Measurements from ENCODE around the gene RASA3.

The RASA3 gene

DNA sequence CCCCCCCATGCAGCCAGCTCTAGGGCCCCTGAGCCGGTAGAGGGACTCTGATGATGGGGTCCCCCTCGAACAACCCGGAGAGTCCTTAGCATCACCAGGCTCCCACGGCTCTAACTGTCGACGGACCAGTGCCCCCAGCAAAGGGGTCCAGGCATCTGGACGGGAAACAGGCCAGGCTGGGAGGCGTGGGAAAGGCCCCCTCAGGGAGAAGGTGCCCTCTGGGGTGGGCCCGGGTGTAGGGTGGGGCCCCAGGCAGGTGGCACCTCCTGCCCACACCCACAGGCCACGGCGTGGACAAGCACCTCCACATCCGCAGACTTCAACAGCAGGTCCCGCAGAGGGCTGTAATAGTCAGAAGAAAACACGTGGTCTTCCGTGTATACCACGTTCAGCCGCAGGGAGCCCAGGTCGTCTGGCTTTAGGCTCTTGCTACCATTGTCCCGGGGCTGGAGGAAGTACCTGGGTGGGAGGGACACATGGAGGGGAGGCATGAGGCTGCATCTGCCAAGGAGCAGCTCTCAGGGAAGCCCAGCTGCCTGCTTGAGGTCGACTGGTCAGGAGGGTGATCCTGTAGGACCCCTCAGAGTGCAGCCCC, 113.9 kb downstream of the RASA3 start:
- Histone ChIP-seq H3K9me3 (ENCODE audit: control insufficient read depth, low read length) (no peaks in the 10 kb centered on the region), H3K36me3 (ENCODE audit: control insufficient read depth, insufficient read depth, low read length) (no peaks in the 10 kb centered on the region), H3K9ac (ENCODE audit: low read length) (no peak overlapping the region), H3K4me3 (ENCODE audit: low read length) (no peak overlapping the region), H3K4me1 (ENCODE audit: control insufficient read depth, insufficient read depth, low read length) (peaks cover 19% of the 10 kb centered on the region), H3K27me3 (ENCODE audit: control insufficient read depth, insufficient read depth, low read length) (peaks cover 11% of the 10 kb centered on the region)

DNA sequence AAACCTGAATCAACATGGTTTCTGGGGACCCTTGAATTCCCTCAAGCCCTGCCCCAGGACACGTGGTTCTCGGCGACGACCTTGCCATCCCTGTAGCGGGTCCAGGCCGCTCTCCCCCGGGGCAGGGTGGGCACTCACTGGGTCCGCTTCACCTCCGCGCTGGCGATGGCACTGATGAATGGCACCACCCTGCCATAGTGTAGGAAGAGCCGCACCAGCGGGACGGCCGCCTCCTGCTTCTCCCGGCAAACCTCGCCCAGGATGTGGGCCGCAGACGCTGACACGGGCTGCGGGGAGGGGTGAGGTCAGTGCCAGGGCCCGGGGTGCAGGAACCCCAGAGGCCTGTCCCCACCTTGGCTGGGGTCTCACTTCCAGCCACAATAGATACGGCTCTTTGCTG, 114.5 kb downstream of the RASA3 start:
- Histone ChIP-seq H3K4me3 (ENCODE audit: low read length) (no peak overlapping the region), H3K27me3 (ENCODE audit: control insufficient read depth, insufficient read depth, low read length) (peaks cover 11% of the 10 kb centered on the region), H3K4me1 (ENCODE audit: control insufficient read depth, insufficient read depth, low read length) (peaks cover 19% of the 10 kb centered on the region), H3K9ac (ENCODE audit: low read length) (no peak overlapping the region), H3K36me3 (ENCODE audit: control insufficient read depth, insufficient read depth, low read length) (no peaks in the 10 kb centered on the region), H3K9me3 (ENCODE audit: control insufficient read depth, low read length) (no peaks in the 10 kb centered on the region)

DNA sequence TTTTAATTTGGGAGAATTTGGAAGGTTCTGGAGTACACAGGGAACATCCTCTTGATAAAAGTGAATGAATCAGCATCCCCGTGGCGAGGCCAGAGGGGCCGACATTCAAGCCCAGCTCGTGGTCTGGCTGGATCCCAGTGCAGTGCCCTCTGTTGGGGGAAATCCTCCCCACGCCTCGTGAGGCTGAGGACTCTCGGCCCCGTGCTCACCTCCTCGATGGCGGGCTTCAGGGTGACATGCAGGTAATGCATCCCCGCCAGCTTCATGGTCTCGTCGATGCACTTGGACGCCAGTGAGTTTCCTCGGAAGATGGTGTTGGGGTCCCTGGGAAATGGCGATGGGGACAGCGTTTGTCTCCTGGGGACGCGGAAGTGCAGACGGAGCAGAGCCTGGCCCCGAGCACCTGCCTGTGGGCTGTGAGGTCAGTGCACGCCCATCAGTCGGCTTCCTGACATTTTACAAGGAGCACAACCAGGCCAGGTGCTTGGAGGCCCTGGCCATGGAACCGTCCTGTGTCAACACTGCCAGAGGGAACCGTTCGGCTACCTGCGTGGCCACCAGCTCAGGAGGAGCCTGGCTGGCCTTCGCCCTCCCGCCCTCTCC, 115.3 kb downstream of the RASA3 start:
- Histone ChIP-seq H3K9me3 (ENCODE audit: control insufficient read depth, low read length) (no peaks in the 10 kb centered on the region), H3K4me1 (ENCODE audit: control insufficient read depth, insufficient read depth, low read length) (peaks cover 19% of the 10 kb centered on the region), H3K9ac (ENCODE audit: low read length) (no peak overlapping the region), H3K27me3 (ENCODE audit: control insufficient read depth, insufficient read depth, low read length) (peaks cover 11% of the 10 kb centered on the region), H3K36me3 (ENCODE audit: control insufficient read depth, insufficient read depth, low read length) (no peaks in the 10 kb centered on the region), H3K4me3 (ENCODE audit: low read length) (no peak overlapping the region)

DNA sequence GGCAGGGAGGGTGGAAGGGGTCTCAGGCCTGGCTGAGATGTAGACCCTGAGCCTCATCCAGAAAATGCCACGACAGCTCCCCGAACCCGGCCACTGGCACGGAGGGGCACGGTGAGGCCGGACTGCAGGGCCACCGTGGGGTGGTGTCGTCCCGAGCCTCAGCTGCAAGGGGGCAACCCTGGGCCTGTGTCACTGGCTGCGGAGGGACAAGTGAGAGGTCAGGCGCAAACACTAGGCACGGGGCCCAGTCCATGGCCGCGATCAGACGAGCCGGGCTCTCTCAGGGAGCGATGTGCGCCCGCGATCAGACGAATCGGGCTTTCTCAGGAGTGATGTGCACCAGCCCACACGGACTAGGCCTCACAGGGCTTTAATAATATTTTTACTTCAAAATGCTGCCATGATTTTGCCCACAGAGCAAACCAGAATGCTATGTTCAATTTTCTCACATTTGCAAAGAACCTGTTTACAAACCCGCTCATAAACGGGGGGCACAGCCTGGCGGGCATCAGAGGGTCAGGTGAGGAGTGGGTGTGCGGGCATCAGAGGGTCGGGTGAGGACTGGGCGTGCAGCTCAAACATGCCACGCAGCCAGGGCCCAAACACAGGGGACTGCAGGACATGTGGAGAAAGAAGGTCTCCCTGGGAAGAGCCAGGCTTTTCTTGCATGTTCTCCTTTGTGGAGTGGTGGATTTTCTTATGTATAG, 115.9 kb downstream of the RASA3 start:
- H3K9ac ChIP-seq (ENCODE audit: low read length) = no peak overlapping the region

DNA sequence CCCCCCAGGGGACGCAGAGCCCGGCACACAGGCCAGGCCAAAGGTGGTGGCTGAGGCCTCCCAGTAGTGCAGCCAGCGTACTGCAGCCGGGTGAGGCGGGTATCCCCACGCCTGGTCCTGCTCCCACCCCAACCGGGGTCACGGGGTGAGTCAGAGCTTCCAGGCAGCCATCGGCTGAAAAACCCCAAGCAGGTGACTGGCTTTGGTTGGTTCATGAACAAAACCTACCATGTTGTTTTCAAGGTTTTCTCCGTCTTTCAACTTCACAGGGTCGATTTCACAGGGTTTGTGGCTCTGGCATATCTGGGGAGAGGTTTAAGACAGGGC, 116.5 kb downstream of the RASA3 start:
- Histone ChIP-seq H3K36me3 (ENCODE audit: control insufficient read depth, insufficient read depth, low read length) (no peaks in the 10 kb centered on the region), H3K4me3 (ENCODE audit: low read length) (no peak overlapping the region), H3K9ac (ENCODE audit: low read length) (peak overlapping the region; percentile 2)

More for the DNA sequence above, 115.9 kb downstream of the RASA3 start:
- Histone ChIP-seq H3K4me3 (ENCODE audit: low read length) (no peak overlapping the region), H3K9me3 (ENCODE audit: control insufficient read depth, low read length) (no peaks in the 10 kb centered on the region), H3K27me3 (ENCODE audit: control insufficient read depth, insufficient read depth, low read length) (peaks cover 11% of the 10 kb centered on the region), H3K36me3 (ENCODE audit: control insufficient read depth, insufficient read depth, low read length) (no peaks in the 10 kb centered on the region), H3K4me1 (ENCODE audit: control insufficient read depth, insufficient read depth, low read length) (peaks cover 19% of the 10 kb centered on the region)

DNA sequence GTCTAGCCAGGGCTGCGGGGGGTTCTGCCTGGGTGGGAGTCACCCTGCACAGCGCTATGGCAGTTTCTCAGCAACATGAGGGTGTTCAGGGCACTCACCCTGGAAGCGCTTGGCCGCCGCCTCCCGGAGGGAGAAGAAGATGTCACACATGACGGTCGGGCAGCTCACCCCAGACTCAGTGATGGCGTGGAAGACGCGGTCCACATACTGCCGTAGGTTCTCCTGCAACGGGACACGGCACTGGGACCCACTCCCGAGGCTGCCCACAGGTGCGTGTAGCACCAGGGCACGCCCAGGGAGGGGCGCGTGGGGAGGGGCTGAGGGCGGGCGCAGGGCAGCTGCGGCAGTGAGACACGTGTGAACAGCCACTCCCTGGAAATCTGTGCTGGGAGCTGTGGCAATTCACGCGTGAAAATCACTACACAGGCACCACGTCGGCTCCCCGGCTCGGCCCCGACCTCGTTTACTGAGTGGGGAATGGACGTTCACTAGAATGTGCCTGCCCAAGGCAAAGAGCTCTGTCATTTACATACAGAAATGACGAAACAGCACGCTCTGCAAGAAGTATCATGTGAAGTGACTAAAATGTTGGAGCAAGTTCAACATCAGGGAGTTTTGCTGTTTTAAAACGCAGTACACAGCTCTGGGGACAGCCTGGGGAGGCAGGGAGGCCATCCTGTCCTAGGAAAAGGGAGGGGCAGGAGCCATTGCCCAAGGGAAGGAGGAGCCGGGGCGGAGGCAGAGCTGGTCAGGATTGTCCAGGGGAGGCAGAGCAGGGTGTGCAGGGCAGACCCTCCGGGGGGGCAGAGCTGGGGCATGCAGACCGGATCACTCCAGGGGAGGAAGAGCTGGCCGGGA, 117.1 kb downstream of the RASA3 start:
- Histone ChIP-seq H3K4me3 (ENCODE audit: low read length) (no peak overlapping the region), H3K36me3 (ENCODE audit: control insufficient read depth, insufficient read depth, low read length) (no peaks in the 10 kb centered on the region)

More for the DNA sequence above, 116.5 kb downstream of the RASA3 start:
- H3K27me3 ChIP-seq (ENCODE audit: control insufficient read depth, insufficient read depth, low read length) = peaks cover 11% of the 10 kb centered on the region
- H3K9me3 ChIP-seq (ENCODE audit: control insufficient read depth, low read length) = no peaks in the 10 kb centered on the region
- peaks cover 19% of the 10 kb centered on the region for H3K4me1 ChIP-seq (ENCODE audit: control insufficient read depth, insufficient read depth, low read length)

DNA sequence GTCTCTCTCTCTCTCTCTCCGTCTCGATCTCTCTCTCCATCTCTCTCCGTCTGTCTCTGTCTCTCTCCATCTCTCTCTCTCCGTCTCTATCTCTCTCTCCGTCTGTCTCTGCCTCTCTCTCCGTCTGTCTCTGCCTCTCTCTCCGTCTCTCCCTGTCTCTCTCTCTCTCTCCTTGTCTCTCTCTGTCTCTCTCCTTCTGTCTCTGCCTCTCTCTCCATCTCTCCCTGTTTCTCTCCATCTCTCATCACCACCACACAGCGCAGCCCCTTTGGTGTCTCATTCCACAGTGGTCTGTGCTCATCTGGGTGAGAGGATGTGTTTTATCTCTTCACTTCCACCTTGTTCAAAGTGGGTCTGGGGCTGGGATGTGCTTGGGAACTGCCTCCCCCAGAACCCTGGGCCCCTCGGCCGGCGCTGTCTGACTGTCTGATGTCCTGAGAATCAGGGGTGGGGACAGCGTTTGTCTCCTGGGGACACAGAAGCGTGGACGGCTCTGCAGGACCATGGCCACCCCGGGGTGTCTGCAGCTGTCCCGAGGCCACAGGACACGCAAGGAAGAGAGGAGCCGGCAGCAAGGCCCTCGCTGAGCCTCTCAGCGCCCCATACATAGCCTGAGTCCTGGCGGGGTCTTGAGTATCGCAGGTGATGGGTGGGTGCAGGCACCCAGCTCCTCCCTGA, 118.3 kb downstream of the RASA3 start:
- Histone ChIP-seq H3K4me3 (ENCODE audit: low read length) (no peak overlapping the region), H3K27me3 (ENCODE audit: control insufficient read depth, insufficient read depth, low read length) (peaks cover 11% of the 10 kb centered on the region), H3K4me1 (ENCODE audit: control insufficient read depth, insufficient read depth, low read length) (peaks cover 19% of the 10 kb centered on the region), H3K36me3 (ENCODE audit: control insufficient read depth, insufficient read depth, low read length) (no peaks in the 10 kb centered on the region), H3K9ac (ENCODE audit: low read length) (no peak overlapping the region), H3K9me3 (ENCODE audit: control insufficient read depth, low read length) (no peaks in the 10 kb centered on the region)

More for the DNA sequence above, 117.1 kb downstream of the RASA3 start:
- H3K9ac ChIP-seq (ENCODE audit: low read length) = peak overlapping the region; percentile 12
- peaks cover 19% of the 10 kb centered on the region for H3K4me1 ChIP-seq (ENCODE audit: control insufficient read depth, insufficient read depth, low read length)
- H3K9me3 ChIP-seq (ENCODE audit: control insufficient read depth, low read length) = no peaks in the 10 kb centered on the region
- H3K27me3 ChIP-seq (ENCODE audit: control insufficient read depth, insufficient read depth, low read length) = peaks cover 11% of the 10 kb centered on the region

DNA sequence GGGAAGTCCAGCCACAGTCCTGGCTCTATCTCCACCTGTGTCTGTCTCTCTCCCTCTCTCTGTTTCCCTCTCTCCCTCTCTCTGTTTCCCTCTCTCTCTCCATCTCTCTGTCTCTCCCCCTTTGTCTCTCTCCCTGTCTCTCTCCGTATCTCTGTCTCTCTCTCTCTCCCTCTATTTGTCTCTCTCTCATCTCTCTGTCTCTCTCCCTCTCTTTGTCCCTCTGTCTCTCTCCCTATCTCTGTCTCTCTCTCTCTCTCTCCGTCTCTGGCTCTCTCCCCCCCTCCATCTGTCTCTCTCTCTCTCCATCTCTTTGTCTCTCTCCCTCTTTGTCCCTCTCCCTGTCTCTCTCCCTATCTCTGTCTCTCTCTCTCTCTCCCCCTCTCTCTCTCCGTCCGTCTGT, 119.1 kb downstream of the RASA3 start:
- H3K27me3 ChIP-seq (ENCODE audit: control insufficient read depth, insufficient read depth, low read length) = peaks cover 11% of the 10 kb centered on the region
- H3K9me3 ChIP-seq (ENCODE audit: control insufficient read depth, low read length) = no peaks in the 10 kb centered on the region
- H3K4me3 ChIP-seq (ENCODE audit: low read length) = no peak overlapping the region
- H3K4me1 ChIP-seq (ENCODE audit: control insufficient read depth, insufficient read depth, low read length) = peaks cover 19% of the 10 kb centered on the region
- H3K9ac ChIP-seq (ENCODE audit: low read length) = no peak overlapping the region
- H3K36me3 ChIP-seq (ENCODE audit: control insufficient read depth, insufficient read depth, low read length) = no peaks in the 10 kb centered on the region

DNA sequence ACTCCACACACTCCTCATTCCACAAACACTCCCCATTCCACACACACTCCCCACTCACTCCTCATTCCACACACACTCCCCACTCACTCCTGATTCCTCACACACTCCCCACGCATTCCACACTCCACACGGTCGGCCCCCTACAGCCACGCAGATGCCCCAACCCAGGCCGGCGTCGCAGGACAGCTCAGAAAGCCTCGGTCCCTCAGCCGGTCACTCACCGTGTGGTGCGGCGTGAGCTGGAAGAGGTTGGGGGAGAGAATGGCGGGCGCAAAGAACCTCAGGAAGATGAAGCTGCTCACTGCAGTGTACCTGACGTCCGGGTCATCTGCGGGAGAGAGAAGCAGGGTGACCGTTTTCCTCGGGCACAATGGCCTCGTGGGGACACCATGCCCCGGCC, 119.5 kb downstream of the RASA3 start:
- Histone ChIP-seq H3K27me3 (ENCODE audit: control insufficient read depth, insufficient read depth, low read length) (peaks cover 11% of the 10 kb centered on the region), H3K9me3 (ENCODE audit: control insufficient read depth, low read length) (no peaks in the 10 kb centered on the region), H3K9ac (ENCODE audit: low read length) (no peak overlapping the region), H3K4me1 (ENCODE audit: control insufficient read depth, insufficient read depth, low read length) (peaks cover 19% of the 10 kb centered on the region), H3K4me3 (ENCODE audit: low read length) (no peak overlapping the region), H3K36me3 (ENCODE audit: control insufficient read depth, insufficient read depth, low read length) (no peaks in the 10 kb centered on the region)

DNA sequence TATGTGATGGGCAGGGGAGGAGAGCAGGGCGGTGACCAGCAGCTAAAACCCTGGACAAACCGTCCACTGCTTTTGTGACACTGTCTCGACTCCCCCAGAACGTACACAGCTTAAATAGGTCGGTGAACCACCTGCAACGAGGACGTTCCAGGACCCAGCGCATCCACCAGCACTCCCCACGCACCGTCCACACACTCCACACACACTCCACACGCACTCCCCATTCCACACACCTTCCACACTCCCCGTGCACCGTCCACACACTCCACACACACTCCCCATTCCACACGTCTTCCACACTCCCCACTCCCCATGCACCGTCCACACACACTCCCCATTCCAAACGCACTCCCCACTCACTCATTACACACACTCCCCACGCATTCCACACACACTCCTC, 120.3 kb downstream of the RASA3 start:
- no peak overlapping the region for H3K4me3 ChIP-seq (ENCODE audit: low read length)
- no peak overlapping the region for H3K9ac ChIP-seq (ENCODE audit: low read length)
- peaks cover 11% of the 10 kb centered on the region for H3K27me3 ChIP-seq (ENCODE audit: control insufficient read depth, insufficient read depth, low read length)
- H3K4me1 ChIP-seq (ENCODE audit: control insufficient read depth, insufficient read depth, low read length) = peaks cover 19% of the 10 kb centered on the region
- H3K9me3 ChIP-seq (ENCODE audit: control insufficient read depth, low read length) = no peaks in the 10 kb centered on the region
- no peaks in the 10 kb centered on the region for H3K36me3 ChIP-seq (ENCODE audit: control insufficient read depth, insufficient read depth, low read length)

DNA sequence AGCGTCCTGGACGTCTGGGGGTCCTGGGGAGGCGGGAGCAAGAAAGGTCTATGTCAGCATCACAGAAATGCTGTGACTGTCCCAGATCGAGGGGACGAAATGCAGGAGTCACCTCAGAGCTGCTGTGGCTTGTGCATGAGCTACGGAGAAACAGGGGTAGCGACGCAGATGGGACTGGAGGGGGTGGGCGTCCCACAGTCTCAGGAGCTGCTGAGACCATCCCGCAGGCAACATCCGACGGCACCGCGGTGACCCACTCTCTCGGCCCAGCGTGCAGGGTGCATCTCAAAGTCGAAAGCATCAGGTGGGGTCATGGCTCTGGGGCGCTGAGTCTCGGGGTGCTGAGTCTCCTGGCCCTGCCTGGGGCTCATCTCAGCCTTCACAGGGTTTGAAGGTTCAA, 121.2 kb downstream of the RASA3 start:
- Histone ChIP-seq H3K4me1 (ENCODE audit: control insufficient read depth, insufficient read depth, low read length) (peaks cover 18% of the 10 kb centered on the region), H3K4me3 (ENCODE audit: low read length) (no peak overlapping the region), H3K36me3 (ENCODE audit: control insufficient read depth, insufficient read depth, low read length) (no peaks in the 10 kb centered on the region), H3K9ac (ENCODE audit: low read length) (no peak overlapping the region), H3K9me3 (ENCODE audit: control insufficient read depth, low read length) (no peaks in the 10 kb centered on the region), H3K27me3 (ENCODE audit: control insufficient read depth, insufficient read depth, low read length) (peaks cover 11% of the 10 kb centered on the region)

Measured in mucosa of stomach (tissue), 1 donor.